Activated naive CD4-positive, alpha-beta T cell treated with anti-CD3 and anti-CD28 coated beads, Interleukin-2, amount 50 U/mL, for 24 hours (primary cell): Measurements from ENCODE around the gene MEIOB.

Experiments
- H3K27ac Mint-ChIP-seq: one replicate; pipeline ENCODE4 v1.8.0; 2021; ENCODE audit warnings: mild to moderate bottlenecking, mixed read lengths
- H3K27me3 Mint-ChIP-seq: one replicate; pipeline ENCODE4 v1.8.0; 2021; ENCODE audit warnings: mixed read lengths
- H3K36me3 Mint-ChIP-seq: one replicate; pipeline ENCODE4 v1.8.0; 2021; ENCODE audit warnings: mixed read lengths
- H3K4me1 Mint-ChIP-seq: one replicate; pipeline ENCODE4 v1.8.0; 2021; ENCODE audit warnings: mixed read lengths
- H3K4me3 Mint-ChIP-seq: one replicate; pipeline ENCODE4 v1.8.0; 2021; ENCODE audit warnings: mild to moderate bottlenecking, mixed read lengths
- H3K9me3 Mint-ChIP-seq: one replicate; pipeline ENCODE4 v1.8.0; 2021; ENCODE audit warnings: mixed read lengths

The MEIOB gene

DNA sequence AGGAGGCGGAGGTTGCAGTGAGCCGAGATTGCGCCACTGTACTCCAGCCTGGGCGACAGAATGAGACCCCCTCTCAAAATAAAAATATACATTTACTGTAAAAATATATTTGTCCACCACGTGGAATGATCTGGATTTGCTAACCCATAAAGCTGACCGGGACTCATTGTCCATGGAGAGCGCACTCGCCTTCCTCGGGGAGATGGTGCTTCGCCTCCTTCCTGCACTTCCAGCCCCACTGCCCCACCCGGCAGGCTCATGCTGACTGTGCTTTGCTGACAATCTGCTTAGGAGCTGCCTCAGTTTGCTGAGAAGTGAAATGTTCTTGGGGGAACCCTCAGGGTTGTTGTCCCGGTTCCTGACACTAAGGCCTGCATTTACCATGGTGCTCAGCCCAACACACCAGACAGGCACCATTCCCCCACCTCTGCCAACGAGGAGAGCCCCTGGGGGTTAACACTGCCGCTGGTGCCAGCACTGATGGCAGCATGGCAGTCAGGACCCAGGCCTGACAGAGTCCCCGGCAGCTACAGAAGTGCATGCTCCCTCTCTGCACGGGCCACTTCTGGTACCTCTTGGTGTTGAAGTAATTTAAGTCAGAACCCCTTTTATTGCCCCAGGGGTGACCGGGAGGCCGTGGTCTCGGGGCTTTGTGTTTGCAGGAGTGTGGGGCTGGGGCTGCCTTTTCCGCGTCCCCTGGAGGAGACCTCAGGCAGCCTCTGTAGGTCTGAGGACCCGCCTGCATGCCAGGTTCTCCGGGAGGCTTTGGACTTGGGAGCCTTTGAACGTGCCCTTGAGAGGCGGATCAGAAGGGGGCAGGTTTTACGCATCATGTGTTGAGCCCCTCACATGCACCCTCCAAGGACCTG is 86.8 kb downstream of the MEIOB start:
- H3K4me3 Mint-ChIP-seq, result peak overlapping the region; percentile 66
- peaks cover 3% of the 10 kb centered on the region for H3K36me3 Mint-ChIP-seq
- no peak overlapping the region for H3K27ac Mint-ChIP-seq
- no peaks in the 10 kb centered on the region for H3K9me3 Mint-ChIP-seq
- no peaks in the 10 kb centered on the region for H3K27me3 Mint-ChIP-seq
- peaks cover 27% of the 10 kb centered on the region for H3K4me1 Mint-ChIP-seq
